Subcutaneous adipose tissue (tissue), 4 donors: Measurements from ENCODE around the gene MYRF. TPM values are rescaled to one million over a fixed set of nuclear protein-coding genes. Genes with fewer than 3 reads are reported as not detected.

Experiments
- total RNA-seq, 4 donors: library from RNA; depleted of rRNA; stranded (reverse); fragments of >200 nt; gene quantifications; one replicate each; pipeline ENCODE4 v1.1.0, GENCODE V29; 2016
- TF ChIP-seq, protein P1 (sequence below): fragments of 450-650 bp; IDR thresholded peaks from one replicate; pipeline ENCODE4 v1.5.1; 2016; ENCODE audit warnings: low read depth, mild to moderate bottlenecking, control low read depth, antibody characterized with exemption, moderate library complexity

Gene MYRF
- total RNA-seq, 4 donors from 2014 or later = 0.17 to 0.33 TPM; not detected in 2

DNA sequence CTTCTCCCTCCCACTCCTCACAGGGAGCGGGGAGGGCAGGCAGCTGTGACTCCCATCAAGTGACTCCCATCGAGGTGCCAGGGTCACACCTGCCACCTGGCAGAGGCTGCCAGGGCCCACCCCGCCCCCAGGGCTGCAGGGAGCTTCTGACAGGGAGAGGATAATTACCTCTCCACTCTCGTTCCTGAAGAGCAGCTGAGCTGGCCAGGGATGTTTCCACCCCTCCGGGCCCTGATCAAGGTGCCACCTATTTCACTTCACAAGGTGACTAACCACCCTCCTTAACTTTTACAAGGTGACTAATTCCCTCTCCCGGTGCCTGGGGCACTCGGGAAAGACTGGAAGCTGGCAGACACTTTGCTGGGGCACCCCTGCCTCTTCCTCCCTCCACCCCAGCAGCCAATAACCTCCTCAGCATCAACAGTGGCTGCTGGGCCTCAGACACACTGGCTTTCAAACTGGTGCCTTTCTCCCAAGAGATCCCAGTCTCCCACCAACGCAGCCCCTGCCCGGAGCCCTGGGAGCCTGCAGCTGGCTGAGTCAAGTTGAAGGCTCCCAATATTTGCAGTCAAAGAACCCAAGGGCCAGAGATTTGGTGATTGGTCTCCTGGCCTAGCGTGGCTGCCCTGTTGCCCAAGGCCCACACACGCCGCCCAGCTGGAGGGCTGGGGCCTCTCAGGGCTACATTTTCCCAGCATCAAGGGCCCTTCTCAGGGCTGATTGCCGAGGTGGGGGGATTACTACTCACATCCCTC lies 22.0 kb upstream of the MYRF start:
- TF ChIP-seq, protein P1, sequence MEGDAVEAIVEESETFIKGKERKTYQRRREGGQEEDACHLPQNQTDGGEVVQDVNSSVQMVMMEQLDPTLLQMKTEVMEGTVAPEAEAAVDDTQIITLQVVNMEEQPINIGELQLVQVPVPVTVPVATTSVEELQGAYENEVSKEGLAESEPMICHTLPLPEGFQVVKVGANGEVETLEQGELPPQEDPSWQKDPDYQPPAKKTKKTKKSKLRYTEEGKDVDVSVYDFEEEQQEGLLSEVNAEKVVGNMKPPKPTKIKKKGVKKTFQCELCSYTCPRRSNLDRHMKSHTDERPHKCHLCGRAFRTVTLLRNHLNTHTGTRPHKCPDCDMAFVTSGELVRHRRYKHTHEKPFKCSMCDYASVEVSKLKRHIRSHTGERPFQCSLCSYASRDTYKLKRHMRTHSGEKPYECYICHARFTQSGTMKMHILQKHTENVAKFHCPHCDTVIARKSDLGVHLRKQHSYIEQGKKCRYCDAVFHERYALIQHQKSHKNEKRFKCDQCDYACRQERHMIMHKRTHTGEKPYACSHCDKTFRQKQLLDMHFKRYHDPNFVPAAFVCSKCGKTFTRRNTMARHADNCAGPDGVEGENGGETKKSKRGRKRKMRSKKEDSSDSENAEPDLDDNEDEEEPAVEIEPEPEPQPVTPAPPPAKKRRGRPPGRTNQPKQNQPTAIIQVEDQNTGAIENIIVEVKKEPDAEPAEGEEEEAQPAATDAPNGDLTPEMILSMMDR = no peak

DNA sequence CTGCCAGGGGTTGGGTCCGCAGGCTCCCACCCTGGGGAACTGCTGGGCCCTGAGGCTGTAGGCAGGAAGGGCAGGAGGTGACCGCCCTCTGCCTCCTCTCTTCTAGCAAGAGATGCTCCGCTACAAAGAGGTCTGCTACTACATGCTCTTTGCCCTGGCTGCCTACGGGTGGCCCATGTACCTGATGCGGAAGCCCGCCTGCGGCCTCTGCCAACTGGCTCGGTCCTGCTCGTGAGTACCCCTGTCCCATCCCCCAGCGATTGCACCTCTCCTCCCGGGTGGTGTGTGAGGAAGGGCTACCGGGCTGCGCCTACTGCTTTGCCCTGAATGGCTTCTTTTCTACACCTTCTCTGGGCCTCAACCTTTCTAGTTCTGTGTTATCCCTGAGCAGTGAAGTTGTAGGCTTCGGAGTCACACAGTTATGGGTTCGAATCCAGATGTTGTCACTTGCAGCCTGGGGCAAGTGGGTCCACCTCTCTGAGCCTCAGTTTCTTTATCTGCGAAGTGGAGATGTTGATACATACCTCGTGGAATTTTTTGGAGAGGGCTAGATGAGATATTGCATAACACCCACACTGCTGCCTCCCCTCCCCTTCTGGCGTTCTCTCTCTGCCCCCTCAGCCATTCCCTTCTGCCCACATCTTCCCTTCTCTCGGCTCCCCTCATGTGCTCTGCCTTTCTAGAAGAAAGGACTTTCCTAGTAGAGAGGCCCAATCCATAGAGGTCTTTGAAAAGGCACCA lies 21.1 kb upstream of the MYRF start:
- TF ChIP-seq, protein P1 = no peak

DNA sequence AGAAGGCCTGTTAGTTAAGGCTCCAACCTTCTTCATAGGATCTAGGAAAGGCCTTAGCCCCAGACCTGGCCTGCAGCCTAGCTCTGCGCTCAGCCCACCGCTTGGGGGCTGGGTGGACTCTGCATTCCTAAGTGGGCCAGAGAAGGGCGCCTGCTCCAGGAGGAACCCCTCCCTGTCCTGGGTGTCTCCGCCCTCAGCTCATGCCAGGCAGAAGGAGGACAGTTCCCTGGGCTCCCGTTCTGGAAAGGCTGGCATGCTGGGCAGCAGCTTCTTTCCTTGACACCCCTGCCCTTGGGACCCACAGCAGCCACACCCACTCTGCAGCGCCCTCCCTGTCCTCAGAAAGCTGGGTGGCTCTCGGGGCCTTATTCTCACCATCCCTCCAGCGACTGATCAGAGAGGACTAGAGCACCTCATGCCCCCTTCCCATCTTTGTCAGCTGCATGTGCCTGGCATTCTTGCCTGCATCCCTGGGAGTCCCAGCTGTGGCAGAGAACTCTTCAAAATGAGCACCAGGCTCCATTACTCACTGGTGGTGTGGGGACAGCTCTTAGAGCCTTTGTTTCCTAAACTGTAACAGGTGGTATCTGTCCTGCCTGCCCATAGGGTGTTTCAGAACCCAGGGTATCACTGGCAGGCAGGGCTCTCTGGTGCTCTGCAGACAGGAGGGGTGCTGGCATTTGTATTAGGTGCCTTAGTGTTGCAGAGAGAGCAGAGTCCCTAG lies 20.3 kb upstream of the MYRF start:
- TF ChIP-seq, protein P1 = no peak

DNA sequence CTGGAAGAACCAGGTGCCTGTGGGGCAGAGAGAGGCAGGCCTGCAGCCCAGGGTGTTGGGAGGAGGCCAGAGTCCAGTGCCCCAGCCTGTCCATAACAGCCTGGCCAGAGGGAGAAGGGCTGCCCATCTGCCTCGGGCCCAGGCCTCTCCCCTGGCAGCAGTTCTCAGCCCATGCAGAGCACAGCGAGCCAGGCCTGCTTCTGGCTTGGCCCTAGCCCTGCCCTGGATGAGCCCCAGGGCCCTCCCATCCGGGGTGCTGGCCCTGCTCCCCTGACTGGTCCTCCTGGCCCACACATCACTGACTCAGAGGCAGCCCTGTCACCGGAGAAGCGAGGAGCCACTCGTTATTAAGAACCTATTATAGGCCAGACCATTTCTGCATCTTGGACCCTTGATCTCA lies 19.7 kb upstream of the MYRF start:
- TF ChIP-seq, protein P1 = no peak

DNA sequence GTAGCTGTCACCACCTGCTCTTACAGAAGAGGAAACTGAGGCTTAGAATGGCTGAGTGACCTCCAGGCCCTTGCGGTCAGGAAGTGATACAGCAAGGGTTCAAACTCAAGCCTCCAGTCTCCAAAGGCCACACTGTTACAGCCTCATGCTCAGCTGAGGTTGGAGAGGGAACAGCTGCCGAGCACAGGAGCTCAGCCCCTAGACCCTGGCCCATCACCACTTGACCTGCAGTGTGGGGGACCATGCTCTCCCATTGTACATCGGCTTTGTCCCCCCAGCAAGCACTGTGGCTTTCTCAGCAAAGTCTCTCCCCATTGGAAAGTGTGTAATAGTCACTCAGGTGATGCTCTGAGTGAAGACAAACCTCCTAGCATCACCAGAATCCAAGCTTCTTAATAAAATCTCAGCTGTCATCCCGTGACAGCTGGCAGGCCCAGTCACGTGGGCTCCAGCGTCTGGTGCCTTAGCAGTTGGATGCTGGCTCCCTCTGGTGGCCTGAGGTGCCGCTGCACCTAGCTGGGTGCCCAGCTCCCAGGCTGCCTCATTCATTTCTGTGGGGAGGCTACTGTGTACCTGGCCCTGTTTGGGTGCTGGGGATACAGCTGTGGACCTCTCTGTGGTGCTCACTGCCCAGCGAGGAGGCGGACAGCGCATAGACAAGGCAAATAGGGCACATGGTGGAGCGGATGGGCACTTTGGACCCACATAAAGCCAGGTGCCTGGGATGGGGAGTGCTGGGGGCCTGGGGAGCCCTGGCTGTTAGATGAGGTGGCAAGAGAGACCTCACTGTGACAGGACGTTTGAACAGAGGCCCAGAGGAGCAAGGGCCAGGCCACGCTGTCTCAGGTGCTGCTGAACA lies 19.1 kb upstream of the MYRF start:
- TF ChIP-seq, protein P1 = no peak

DNA sequence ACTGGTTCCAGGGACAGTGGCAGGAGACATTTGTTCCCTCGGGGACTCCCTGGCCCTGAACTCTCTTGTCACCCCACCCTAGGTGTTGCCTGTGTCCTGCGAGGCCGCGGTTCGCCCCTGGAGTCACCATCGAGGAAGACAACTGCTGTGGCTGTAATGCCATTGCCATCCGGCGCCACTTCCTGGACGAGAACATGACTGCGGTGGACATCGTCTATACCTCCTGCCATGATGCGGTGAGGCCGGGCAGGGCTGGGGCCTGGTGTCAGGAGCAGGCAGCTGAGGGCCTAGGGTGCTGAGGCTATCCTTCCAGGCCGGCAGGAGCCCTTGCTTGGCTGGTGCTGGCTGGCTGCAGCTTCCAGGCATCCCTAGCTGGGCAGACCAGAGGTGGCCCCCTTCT lies 17.7 kb upstream of the MYRF start:
- TF ChIP-seq, protein P1 = no peak
